Mesothelial cell of epicardium (in vitro differentiated cells): ENCODE results near the gene KANSL1L. TPM values are rescaled to one million over a fixed set of nuclear protein-coding genes. Genes with fewer than 3 reads are reported as not detected.

Source experiments
- DNase-seq, 2 experiments: peaks; one replicate each; pipeline ENCODE4 v3.0.0; 2021; ENCODE audit warnings: low spot score in 2 of 2; ENCODE audit not compliant: unreplicated experiment in 2 of 2
- H3K27ac Mint-ChIP-seq: 2 replicates; pipeline ENCODE4 v1.8.0; 2021; ENCODE audit warnings: mixed read lengths
- H3K27me3 Mint-ChIP-seq: 2 replicates; pipeline ENCODE4 v1.8.0; 2021; ENCODE audit warnings: low read depth, mixed read lengths
- H3K36me3 Mint-ChIP-seq: 2 replicates; pipeline ENCODE4 v1.8.0; 2021; ENCODE audit warnings: mixed read lengths
- H3K4me1 Mint-ChIP-seq: 2 replicates; pipeline ENCODE4 v1.8.0; 2021; ENCODE audit warnings: mixed read lengths
- H3K4me3 Mint-ChIP-seq: 2 replicates; pipeline ENCODE4 v1.8.0; 2021; ENCODE audit warnings: mild to moderate bottlenecking, moderate library complexity, mixed read lengths
- H3K9me3 Mint-ChIP-seq: 2 replicates; pipeline ENCODE4 v1.8.0; 2021; ENCODE audit warnings: mixed read lengths
- CTCF ChIP-seq: fragments of 200-600 bp; sonication (generic); IDR thresholded peaks from one replicate; pipeline ENCODE4 v1.5.0; 2021; ENCODE audit warnings: antibody characterized with exemption; ENCODE audit not compliant: unreplicated experiment
- total RNA-seq: library from RNA; stranded (reverse); gene quantifications from 3 replicates; pipeline ENCODE4 v1.2.1, GENCODE V29; 2021

KANSL1L gene
- total RNA-seq, 1 donor from 2014 or later = 25.9 TPM

- no peak for DNase-seq
- no peak overlapping the region for H3K27ac Mint-ChIP-seq
- no peak for TF ChIP-seq CTCF
- peaks cover 48% of the 10 kb centered on the region for H3K27me3 Mint-ChIP-seq
- H3K4me1 Mint-ChIP-seq = no peaks in the 10 kb centered on the region
- H3K36me3 Mint-ChIP-seq = no peaks in the 10 kb centered on the region
- H3K9me3 Mint-ChIP-seq = no peaks in the 10 kb centered on the region
- H3K4me3 Mint-ChIP-seq = no peak overlapping the region
Measured at GRCh38 chr2:209988010-209988409, 183.2 kb downstream of the KANSL1L start.

- peaks cover 43% of the 10 kb centered on the region for H3K27me3 Mint-ChIP-seq
- no peaks in the 10 kb centered on the region for H3K36me3 Mint-ChIP-seq
- H3K27ac Mint-ChIP-seq = no peak overlapping the region
- no peaks in the 10 kb centered on the region for H3K9me3 Mint-ChIP-seq
- H3K4me1 Mint-ChIP-seq = no peaks in the 10 kb centered on the region
- no peak overlapping the region for H3K4me3 Mint-ChIP-seq
- DNase-seq = no peak
- TF ChIP-seq CTCF = no peak
Measured at GRCh38 chr2:209986415-209986814, 184.8 kb downstream of the KANSL1L start.

GRCh38 chr2:209985874-209986273 is 185.3 kb downstream of the KANSL1L start:
- H3K4me3 Mint-ChIP-seq = no peak overlapping the region

GRCh38 chr2:209984291-209984690 is 186.9 kb downstream of the KANSL1L start:
- H3K36me3 Mint-ChIP-seq = no peaks in the 10 kb centered on the region
- no peak for TF ChIP-seq CTCF
- peaks cover 11% of the 10 kb centered on the region for H3K4me1 Mint-ChIP-seq
- DNase-seq = no peak
- no peak overlapping the region for H3K27ac Mint-ChIP-seq
- H3K4me3 Mint-ChIP-seq = no peak overlapping the region
- peaks cover 25% of the 10 kb centered on the region for H3K27me3 Mint-ChIP-seq
- no peaks in the 10 kb centered on the region for H3K9me3 Mint-ChIP-seq

More at GRCh38 chr2:209985874-209986273, 185.3 kb downstream of the KANSL1L start:
- Mint-ChIP-seq H3K27ac (no peak overlapping the region), H3K9me3 (no peaks in the 10 kb centered on the region), H3K36me3 (no peaks in the 10 kb centered on the region), H3K4me1 (no peaks in the 10 kb centered on the region), H3K27me3 (peaks cover 39% of the 10 kb centered on the region)
- no peak for DNase-seq
- TF ChIP-seq CTCF = no peak

GRCh38 chr2:209977386-209978239 is 193.6 kb downstream of the KANSL1L start:
- H3K9me3 Mint-ChIP-seq = no peaks in the 10 kb centered on the region
- peak; percentile 50 for TF ChIP-seq CTCF
- H3K4me1 Mint-ChIP-seq = peaks cover 11% of the 10 kb centered on the region
- no peaks in the 10 kb centered on the region for H3K36me3 Mint-ChIP-seq
- no peak overlapping the region for H3K4me3 Mint-ChIP-seq
- DNase-seq = no peak
- H3K27me3 Mint-ChIP-seq = peaks cover 6% of the 10 kb centered on the region
- H3K27ac Mint-ChIP-seq = no peak overlapping the region
